Smooth muscle cell (in vitro differentiated cells): ENCODE data around the gene MEGF9. TPM values are rescaled to one million over a fixed set of nuclear protein-coding genes. Genes with fewer than 3 reads are reported as not detected.
A peak's percentile ranks its signal among the peaks of the same experiment; 100 is the strongest.

Experiments used
- DNase-seq: peaks from one replicate; lab custom pipeline; 2025; ENCODE audit not compliant: unreplicated experiment; lab: John Stamatoyannopoulos, UW
- H2AFZ ChIP-seq: fragments of 200-600 bp; sonication (generic); 2 replicates; pipeline ENCODE4 v1.6.0; 2016; ENCODE audit warnings: antibody characterized with exemption, low read depth, mild to moderate bottlenecking
- H3F3A ChIP-seq: fragments of 200-600 bp; sonication (generic); 2 replicates; pipeline ENCODE4 v1.6.0; 2017; ENCODE audit warnings: antibody characterized with exemption, low read depth
- H3K27ac ChIP-seq: fragments of 200-600 bp; sonication (generic); 2 replicates; pipeline ENCODE4 v1.5.1; 2016; ENCODE audit warnings: low read depth, mild to moderate bottlenecking
- H3K27me3 ChIP-seq: fragments of 200-600 bp; sonication (generic); 2 replicates; pipeline ENCODE4 v1.6.1; 2016; ENCODE audit warnings: low read depth, mild to moderate bottlenecking
- H3K36me3 ChIP-seq: fragments of 200-600 bp; sonication (generic); 2 replicates; pipeline ENCODE4 v1.5.1; 2016; ENCODE audit warnings: low read depth
- H3K4me1 ChIP-seq: fragments of 200-600 bp; sonication (generic); 2 replicates; pipeline ENCODE4 v1.5.1; 2016; ENCODE audit warnings: low read depth
- H3K4me2 ChIP-seq: fragments of 200-600 bp; sonication (generic); 2 replicates; pipeline ENCODE4 v1.6.0; 2016; ENCODE audit warnings: mild to moderate bottlenecking
- H3K4me3 ChIP-seq: fragments of 200-600 bp; sonication (generic); 2 replicates; pipeline ENCODE4 v1.5.1; 2016; ENCODE audit warnings: mild to moderate bottlenecking
- H3K79me2 ChIP-seq: fragments of 200-600 bp; sonication (generic); 2 replicates; pipeline ENCODE4 v1.6.0; 2016; ENCODE audit warnings: low read depth, mild to moderate bottlenecking
- H3K9ac ChIP-seq: fragments of 200-600 bp; sonication (generic); 2 replicates; pipeline ENCODE4 v1.6.0; 2016; ENCODE audit warnings: low read depth
- H3K9me3 ChIP-seq: fragments of 200-600 bp; sonication (generic); replicated peaks from 2 replicates; pipeline ENCODE4 v1.5.1; 2016; ENCODE audit warnings: low read depth
- H4K20me1 ChIP-seq: fragments of 200-600 bp; sonication (generic); 2 replicates; pipeline ENCODE4 v1.6.0; 2016; ENCODE audit warnings: low read depth
- CTCF ChIP-seq: fragments of 200-600 bp; sonication (generic); IDR thresholded peaks from 2 replicates; pipeline ENCODE4 v1.5.1; 2017; ENCODE audit warnings: borderline replicate concordance, mild to moderate bottlenecking, antibody characterized with exemption; ENCODE audit not compliant: insufficient read depth, poor library complexity, severe bottlenecking
- WGBS: methylation state at CpG from one replicate; pipeline ENCODE4 v1.1.7; 2016; ENCODE audit warnings: low lambda C conversion rate; 5-methylcytosine and 5-hydroxymethylcytosine counted together
- polyA plus RNA-seq: library from polyadenylated mRNA; unstranded; fragments of >200 nt; fragmentation: Nextera tagmentation; extraction: Ambion mirVana; gene quantifications from 2 replicates; pipeline ENCODE4 v1.2.1, GENCODE V29; 2016
- total RNA-seq: library from RNA; depleted of rRNA; stranded (reverse); fragments of >200 nt; gene quantifications from 2 replicates; pipeline ENCODE4 v1.2.3, GENCODE V29; 2014

The MEGF9 gene
- total and polyA plus RNA-seq, 2 experiments from 2014 or later, result 1.8 to 6.0 TPM

- no peak for DNase-seq
- H3K9ac ChIP-seq, result no peak overlapping the region
- H3K79me2 ChIP-seq, result no peaks in the 10 kb centered on the region
- H3K4me1 ChIP-seq, result no peaks in the 10 kb centered on the region
- TF ChIP-seq CTCF, result no peak
- no peaks in the 10 kb centered on the region for H3K9me3 ChIP-seq
- no peak overlapping the region for H3K4me2 ChIP-seq
- H3K4me3 ChIP-seq, result no peak overlapping the region
- WGBS, result 65% methylated on average over 1 of the region's 1 CpG
- no peak overlapping the region for H2AFZ ChIP-seq
- no peaks in the 10 kb centered on the region for H3K36me3 ChIP-seq
- no peaks in the 10 kb centered on the region for H3F3A ChIP-seq
- no peak overlapping the region for H3K27ac ChIP-seq
- H4K20me1 ChIP-seq, result no peaks in the 10 kb centered on the region
- no peaks in the 10 kb centered on the region for H3K27me3 ChIP-seq
Observed at GRCh38 chr9:120587328-120587727, 126.9 kb downstream of the MEGF9 start.

- peaks cover 6% of the 10 kb centered on the region for H3K79me2 ChIP-seq
- no peak overlapping the region for H3K4me2 ChIP-seq
- TF ChIP-seq CTCF, result no peak
- H2AFZ ChIP-seq, result peak overlapping the region; percentile 7
- H3K4me1 ChIP-seq, result peaks cover 7% of the 10 kb centered on the region
- H3F3A ChIP-seq, result no peaks in the 10 kb centered on the region
- H3K36me3 ChIP-seq, result no peaks in the 10 kb centered on the region
- no peaks in the 10 kb centered on the region for H4K20me1 ChIP-seq
- H3K9me3 ChIP-seq, result no peaks in the 10 kb centered on the region
- no peak overlapping the region for H3K4me3 ChIP-seq
- no peak overlapping the region for H3K27ac ChIP-seq
- H3K9ac ChIP-seq, result no peak overlapping the region
- DNase-seq, result no peak
- WGBS, result 72% methylated on average over 3 of the region's 3 CpGs
- no peaks in the 10 kb centered on the region for H3K27me3 ChIP-seq
Observed at GRCh38 chr9:120583958-120584369, 130.3 kb downstream of the MEGF9 start.

GRCh38 chr9:120580051-120580896, 134.0 kb downstream of the MEGF9 start, which contains the start of gene CDK5RAP2:
CDK5RAP2 (minus strand) TSS chr9:120580167; CDS start chr9:120579978, 189 bp downstream.
- Histone ChIP-seq H3K27me3 (no peaks in the 10 kb centered on the region), H3K79me2 (peaks cover 27% of the 10 kb centered on the region), H3K27ac (no peak within 1 kb of the TSS), H3K4me1 (peaks cover 8% of the 10 kb centered on the region), H3F3A (no peaks in the 10 kb centered on the region), H3K9me3 (no peaks in the 10 kb centered on the region), H3K36me3 (no peaks in the 10 kb centered on the region), H3K9ac (peak within 1 kb of the TSS; percentile 84), H3K4me3 (peak within 1 kb of the TSS; percentile 98), H2AFZ (peak within 1 kb of the TSS; percentile 97), H4K20me1 (no peaks in the 10 kb centered on the region), H3K4me2 (peak within 1 kb of the TSS; percentile 97)
- no peak for TF ChIP-seq CTCF
- DNase-seq, result peak; percentile 68
- WGBS, result 13% methylated on average over 33 of the region's 33 CpGs
